GM18498 (cell line): ENCODE measurements around the gene SH3D19.
"Not testable (repeated sequence)": the region's sequence is repeated elsewhere in the genome, so short reads cannot be mapped to it uniquely, and the experiment has no call there.

ENCODE experiments used
- ATAC-seq: cut with Tn5 transposase; IDR thresholded peaks from one replicate; pipeline ENCODE4 v1.9.1; 2021; ENCODE audit warnings: mild to moderate bottlenecking, moderate library complexity; ENCODE audit not compliant: unreplicated experiment

SH3D19 gene

DNA sequence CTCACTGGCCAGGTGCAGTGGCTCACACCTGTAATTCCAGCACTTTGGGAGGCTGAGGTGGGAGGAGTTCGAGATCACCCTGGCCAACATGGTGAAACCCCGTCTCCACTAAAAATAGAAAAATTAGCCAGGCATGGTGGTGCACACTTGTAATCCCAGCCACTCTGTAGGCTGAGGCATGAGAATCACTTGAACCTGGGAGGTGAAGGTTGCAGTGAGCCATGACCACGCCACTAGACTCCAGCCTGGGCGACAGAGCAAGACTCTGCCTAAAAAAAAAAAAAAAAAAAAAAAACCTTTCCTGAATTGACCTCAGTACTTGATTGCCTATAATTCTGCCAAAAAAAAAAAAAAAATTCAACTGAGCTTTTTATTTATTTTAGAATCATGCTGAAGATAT, 3.2 kb downstream of the SH3D19 start:
- ATAC-seq, result not testable (repeated sequence)

DNA sequence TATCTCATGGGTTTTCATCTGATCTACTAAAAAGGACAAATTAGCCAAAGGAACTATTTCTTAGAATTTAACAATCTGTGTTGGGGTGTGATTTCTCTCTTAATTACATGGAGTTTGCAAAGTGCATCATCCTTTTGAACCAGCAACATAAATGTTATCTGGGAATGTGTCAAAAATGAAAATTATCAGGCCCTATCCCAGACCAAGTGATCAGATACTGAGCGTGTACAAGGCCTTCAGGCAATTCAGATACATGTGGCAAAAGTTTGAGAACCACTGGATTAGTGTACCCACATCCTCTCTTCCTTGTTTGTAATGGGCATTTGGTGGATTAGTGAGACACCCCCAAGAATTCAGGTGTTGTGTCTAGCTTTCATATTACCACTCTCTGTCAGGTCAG, 3.8 kb downstream of the SH3D19 start:
- ATAC-seq, result no peak

DNA sequence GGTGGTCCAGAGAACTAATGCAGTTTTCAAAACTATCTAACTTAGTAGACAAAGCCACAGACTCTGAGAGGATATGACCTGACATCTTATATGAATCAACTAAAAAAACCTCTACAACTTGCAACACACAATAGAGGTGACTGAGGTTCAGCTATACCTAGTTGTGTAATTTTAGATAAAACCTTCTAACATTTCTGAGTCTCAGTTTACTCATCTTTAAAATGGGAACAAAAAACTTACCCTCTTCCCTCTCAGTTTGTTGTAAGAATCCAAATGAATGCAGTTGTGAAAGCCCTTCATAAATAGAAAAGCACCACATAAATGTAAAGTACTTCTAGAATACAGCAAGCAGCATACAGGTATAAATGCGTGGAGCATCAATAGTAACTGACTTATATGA, 5.9 kb downstream of the SH3D19 start:
- ATAC-seq, result no peak

DNA sequence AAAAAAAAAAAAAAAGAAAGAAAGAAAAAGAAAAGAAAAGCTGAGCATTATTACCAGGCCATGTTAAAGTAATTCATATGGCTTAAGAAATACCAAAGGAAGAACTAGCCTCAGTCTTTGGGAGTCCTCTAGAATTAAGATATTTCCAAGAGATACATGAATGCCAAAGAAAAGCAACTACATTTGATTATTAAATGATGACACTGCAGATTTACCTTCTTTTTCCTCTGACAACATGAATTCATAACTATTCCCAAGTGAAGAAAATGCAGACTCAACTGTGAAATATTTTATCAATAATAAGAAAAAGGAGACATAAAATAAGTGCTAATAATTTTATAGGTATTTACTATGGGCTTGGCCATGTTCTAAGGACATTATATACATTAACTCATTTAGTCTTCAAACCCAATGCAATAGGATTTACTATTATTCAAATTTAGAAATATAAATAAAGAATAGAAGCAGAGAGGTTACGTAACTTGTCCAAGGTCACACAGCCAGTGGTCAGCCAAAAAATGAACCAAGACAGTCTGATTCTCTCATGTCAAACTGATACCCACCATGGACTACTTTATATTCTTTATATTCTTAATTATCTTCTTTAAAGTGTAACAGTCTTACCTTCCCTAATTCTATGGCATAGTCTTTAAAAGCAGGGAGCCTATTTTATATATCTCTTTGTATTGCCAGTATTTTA, 6.9 kb downstream of the SH3D19 start:
- no peak for ATAC-seq

DNA sequence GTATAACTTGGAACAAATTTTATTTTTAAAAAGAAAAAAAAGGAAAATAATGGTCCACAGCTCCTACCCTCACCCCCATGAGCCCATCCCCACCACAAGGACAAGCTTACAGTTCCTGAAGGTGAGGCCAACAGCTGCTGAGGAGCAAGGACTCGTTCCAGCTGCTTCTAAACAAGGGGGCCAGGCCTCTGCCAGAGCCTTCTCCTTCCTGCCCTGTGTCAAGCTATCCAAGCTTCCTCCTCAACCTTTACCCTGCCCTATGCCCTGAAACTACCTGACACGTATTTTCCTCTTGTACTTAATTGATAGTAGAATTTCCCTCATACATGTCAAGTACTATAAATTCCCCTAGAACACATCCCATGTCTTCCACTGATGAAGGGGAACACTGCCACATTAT, 8.8 kb downstream of the SH3D19 start:
- ATAC-seq, result no peak

DNA sequence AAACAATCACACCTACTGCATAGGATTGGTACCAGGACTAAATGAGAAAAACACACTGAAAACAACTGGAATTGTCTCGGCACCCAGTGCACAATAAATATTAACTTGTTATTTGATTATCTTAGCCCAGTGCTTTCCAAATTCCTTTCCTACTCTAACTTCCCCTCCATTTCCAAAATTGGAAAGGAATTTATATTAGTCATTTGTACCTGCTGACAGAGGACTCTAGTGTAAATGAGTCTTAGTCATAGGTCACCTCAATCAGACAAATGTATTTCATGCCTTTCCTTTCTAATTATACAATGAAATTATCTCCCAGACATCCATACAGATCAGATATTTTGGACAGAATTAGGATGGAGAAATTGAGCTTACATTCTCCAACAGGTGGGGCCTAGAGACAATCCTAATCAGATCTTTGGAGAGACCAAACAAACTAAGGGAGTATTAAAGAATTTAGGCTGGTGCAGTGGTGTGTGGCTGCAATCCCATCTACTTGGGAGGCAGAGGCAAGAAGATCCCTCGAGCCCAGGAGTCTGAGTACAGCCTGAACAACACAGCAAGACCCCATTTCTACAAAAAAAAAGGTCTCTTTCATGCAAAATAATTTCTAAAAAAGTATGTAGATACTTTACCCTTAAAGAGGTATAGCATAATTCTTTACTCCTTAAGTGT, 10.1 kb downstream of the SH3D19 start:
- ATAC-seq, result no peak

DNA sequence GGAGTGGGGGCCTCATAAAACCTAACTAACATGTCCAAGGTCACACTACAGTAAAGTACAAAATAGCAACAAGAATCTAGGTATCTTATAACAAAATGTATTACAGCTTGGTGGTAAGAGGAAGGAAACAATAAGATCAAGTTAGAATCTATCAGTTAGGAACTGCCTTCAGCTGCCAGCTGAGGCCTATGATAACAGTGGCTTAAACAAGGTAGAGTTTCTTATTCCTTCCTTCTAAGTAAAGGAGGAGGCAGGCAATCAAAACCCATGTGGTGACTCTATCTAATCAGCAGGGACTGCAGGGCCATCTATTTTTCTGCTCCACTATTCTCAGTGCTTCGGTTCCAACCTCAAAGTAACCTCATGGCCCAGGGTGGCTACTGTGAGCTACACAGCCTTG, 10.9 kb downstream of the SH3D19 start:
- ATAC-seq, result no peak

DNA sequence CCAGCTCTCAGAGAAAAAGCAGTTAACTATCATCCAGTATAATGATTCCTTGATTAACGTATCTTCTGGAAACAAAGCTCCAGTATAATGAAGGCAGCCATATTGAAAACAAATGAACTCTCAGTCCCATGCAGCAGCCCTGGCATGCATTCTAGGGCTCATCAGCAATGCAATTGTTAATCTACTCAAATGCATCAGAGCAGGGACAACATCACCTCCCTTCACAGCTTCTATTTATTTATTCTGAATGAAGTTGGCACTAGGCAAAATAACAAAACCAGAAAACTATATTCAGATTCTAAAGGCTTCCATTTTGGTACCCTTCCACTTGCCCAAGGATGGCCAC, 11.4 kb downstream of the SH3D19 start:
- no peak for ATAC-seq

DNA sequence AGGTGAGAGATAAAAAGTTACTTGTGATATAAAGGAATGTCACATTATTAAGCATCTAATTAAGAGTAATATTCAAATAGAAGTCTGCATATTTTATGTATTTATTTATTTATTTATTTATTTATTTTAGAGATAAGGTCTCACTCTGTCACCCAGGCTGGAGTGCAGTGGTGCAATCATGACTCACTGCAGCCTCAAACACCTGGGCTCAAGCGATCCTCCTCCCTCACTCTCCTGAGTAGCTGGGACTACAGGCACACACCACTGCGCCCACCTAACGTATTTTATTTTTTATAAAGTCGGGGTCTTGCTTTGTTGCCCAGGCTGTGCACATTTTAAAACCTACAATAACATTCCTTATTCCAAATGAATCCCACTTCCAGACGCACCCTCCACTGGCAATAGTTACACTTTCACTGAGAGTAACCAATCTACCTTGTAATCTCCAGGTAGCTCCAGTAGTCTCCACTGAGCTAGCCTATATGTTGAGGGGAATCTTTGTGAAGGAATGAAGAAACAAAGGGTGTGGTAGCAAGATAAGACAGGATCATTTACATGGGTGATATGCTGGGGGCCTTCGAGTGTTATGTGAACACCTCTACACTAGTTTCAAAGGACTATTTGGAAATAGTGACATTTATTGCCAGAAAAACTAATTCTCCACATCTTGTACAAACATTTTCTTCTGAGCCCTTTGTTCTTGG, 11.9 kb downstream of the SH3D19 start:
- no peak for ATAC-seq

DNA sequence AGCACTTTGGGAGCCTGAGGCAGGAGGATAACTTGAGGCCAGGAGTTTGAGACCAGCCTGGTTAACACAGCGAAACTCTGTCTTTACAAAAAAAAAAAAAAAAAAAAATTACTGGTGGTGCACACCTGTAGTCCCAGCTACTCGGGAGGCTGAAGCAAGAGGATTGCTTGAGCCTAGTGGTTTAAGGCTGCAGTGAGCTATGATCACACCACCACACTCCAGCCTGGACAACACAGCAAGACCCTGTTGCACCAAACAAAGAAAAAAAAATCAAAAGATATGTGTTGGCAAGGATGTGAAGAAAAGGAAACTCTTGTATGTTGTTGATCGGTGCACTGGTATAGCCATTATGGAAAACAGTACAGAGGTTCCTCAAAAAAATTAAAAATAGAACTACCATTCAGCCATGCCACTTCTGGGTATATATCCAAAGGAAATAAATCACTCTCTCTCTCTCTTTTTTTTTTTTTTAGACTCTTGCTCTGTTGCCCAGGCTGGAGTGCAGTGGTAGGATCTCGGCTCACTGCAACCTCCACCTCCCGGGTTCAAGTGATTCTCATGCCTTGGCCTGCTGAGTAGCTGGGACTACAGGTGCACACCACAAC, 15.2 kb downstream of the SH3D19 start:
- no peak for ATAC-seq

DNA sequence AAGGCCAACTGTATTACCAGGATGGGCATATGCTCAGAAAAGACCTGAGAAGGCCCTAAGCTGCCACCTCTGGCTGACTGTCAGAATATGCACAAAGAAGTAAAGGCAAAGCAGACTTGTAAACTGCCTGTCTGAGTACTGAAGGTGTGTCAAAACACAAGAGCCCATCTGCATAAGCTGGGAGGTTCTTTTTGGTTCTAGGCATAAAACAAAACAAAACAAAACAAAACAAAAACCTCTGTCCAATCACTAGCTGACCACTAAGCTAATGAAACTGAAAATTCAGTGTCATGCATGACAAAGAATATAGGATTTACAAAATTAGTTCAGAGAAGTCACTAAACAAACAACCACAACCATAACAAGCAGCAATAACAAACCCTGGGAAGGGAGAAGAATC, 20.6 kb downstream of the SH3D19 start:
- peak; percentile 90 for ATAC-seq

DNA sequence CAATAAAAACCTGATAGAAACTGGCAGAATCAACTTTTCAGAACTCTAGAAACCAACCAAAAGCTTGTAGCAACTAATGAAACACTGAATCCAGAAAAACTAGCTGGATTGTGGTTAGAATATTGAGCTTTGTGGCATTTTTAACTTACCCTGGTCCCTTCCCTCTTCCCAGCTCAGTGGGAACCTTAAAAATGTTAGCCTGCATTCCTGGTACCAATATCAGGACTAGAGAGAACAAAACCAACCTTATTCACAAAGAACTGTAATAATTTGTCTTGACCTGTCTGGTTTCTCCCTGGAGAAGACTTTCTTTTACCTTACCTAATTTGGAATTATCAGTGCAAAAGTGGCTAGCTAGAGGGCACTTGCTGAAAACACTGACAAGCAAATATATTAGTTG, 21.2 kb downstream of the SH3D19 start:
- ATAC-seq, result no peak

DNA sequence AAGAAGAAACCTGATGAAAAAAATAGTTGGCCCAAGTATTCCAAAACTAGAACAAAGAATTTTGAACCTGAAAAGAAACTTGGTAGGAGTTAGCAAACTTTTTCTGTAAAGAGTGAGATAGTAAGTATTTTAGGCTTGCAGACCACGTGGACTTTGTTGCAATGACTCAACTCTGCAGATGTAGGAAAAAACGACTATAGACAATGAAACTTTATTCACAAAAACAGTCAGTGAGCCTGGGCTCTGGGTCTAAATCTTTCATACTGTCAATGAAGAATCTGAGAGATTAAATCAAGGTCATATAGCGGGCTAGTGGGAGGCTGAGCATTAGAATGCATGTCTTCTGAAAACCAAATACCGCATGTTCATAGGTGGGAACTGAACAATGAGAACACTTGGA, 23.0 kb downstream of the SH3D19 start:
- ATAC-seq, result no peak

DNA sequence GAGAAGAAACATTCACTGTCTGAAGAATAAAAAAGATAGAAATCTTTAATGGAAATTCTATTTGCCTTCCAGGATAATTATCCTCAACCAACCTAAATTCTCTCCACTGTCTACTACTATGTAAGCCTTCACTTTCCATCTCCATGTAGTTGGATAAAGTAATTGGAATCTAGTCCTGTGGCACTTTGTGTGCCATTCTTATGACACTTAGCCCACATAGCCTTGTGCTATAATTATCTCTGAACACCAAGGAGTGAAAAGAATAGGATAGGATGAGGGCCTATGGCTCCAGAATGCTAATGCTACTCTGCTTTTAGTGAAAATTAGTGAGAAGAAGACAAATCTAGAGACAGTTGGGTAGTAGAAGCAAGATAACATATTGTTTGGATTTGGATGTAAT, 28.2 kb downstream of the SH3D19 start:
- ATAC-seq, result no peak

DNA sequence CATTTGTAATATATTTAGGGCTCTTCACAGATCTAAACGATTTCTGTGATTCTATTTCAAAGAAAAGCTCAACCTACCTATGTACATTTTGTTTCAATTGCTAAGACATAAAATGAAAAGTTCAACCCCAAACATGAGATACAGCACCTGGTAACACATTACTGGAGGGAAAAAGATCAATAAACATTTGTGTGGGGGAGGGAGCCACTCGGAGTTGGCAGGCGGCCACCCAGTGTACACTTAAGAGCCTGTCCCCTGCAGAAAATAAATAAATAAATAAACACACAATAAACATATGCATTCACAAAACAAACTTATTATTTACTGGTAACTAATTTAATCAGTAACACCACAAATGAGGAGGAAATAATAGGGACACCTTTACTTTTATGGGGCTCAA, 29.2 kb downstream of the SH3D19 start:
- ATAC-seq, result no peak

DNA sequence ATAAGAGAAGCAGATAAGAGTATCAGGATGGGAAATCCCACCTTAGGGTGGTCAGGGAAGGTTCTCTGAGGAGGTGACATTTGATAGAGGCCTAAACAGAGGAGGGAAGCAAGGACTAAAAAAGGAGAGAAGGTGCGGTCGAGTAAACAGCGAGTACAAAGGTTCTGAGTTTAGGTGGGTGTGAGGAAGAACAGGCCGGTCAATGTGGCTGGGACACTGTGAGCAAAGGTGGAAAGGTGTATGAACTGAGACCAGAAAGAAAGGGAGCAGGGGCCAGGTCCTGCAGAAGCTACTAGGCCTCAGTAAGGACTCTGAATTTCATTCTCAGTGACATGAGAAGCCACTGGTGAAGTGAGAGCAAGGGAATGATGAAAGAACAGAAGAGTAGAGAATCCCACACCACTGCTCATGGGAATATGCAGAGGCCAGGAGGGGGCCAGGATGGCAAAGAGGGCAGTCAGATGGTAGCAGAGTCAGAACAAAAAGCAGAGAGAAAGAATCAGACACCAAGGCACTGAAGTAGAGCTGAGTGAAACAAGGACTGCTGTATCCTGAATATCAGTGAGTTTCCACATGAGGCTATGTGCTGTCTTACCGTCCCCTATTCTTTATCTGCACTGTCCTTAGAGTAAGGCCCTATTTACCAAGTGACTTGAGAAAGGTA, 30.4 kb downstream of the SH3D19 start:
- ATAC-seq, result no peak

DNA sequence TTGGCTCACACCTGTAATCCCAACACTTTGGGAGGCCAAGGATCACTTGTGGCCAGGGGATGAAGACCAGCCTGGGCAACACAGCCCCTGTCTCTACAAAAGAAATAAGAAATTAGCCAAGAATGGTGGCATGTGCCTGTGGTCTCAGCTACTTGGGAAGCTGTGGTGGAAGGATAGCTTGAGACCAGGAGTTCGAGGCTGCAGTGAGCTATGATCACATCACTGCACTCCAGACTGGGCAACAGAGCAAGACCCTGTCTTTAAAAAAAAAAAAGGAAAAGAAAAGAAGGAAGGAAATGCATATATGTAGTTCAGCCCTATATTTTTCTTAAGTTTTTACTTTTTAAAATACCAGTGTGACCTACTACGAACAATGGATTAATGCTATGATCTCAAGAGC, 33.4 kb downstream of the SH3D19 start:
- ATAC-seq, result no peak

DNA sequence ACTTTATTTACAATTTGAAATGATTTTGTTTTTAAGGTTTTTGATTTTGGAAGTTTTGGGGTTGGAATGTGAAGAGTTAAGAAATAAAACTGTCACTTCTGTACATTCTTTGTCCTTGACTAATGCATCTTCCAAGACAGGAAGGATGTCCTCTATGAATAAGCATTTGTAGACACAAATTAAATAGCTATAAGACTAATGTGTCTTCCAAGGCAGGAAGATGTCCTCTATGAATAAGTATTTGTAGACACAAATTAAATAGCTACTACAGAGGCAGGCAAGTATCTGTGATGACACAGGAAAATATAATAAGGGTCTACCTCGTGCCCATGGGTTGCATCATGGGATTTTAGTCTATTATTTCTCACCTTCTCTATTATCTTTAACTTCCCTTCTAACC, 33.9 kb downstream of the SH3D19 start:
- no peak for ATAC-seq

DNA sequence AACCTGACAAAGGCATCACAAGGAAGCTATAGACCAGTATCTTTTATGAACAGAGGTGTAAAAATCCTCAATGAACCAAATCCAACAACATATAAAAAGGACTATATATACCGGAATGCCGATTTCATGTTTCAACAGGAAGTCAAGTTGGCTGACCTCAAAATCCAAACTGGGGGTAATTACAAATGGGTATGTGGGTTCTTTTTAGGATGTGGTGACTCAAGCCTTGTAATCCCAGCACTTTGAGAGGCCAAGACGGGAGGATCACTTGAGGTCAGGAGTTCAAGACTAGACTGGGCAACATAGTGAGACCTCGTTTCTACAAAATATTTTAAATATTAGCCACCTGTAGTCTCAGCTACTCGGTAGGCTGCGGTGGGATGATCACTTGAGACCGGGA, 38.0 kb downstream of the SH3D19 start:
- ATAC-seq, result no peak

DNA sequence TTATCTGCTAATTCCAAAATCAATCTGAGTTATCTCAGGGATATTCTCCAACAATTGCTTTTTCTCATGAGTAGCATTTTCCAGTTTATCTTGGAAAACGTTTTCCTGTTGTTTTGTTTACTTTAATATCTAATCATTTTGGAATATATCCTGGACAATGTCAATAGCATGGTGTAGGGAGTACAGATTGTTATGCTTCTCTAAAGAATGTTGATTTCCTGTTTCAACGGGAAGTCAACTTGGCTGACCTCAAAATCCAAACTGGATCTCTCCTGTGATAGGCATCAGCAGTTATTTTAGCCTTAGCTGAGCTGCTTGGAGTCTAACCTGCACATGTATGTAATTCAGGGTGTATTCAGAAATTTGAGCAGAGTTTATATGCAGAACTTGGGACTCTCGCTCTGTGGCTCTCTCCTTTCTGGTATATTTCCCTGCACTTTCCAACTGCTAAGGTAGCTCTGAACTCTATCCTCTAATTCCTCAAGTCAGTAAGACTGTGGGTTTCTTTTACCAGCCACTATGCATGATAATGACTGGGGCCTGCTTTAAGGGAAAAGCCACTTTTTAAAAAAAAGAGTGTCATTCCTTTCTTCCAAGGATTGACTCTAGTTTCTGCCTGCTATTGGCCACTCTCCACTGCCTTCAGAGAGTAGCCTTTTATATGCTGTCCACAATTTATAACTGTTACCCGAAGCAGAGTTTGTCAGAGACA, 40.7 kb downstream of the SH3D19 start:
- no peak for ATAC-seq
